Measurements from ENCODE around the gene ZBTB4.

GRCh38 chr17:7442142-7442541, 37.3 kb downstream of the ZBTB4 start:
- no peak for TF ChIP-seq CTCF (conservative IDR thresholded peaks at IDR 0.05; ENCODE audit: low read depth, low read length)
- TF ChIP-seq EZH2 (IDR thresholded peaks at IDR 0.05; ENCODE audit: low read length, unreplicated experiment) = no peak
- no peak for TF ChIP-seq EZH2phosphoT487 (IDR thresholded peaks at IDR 0.05; ENCODE audit: borderline replicate concordance, low read length)

Data from PC-3 (cell line).